ENCODE results near the gene HOXA7.

HOXA7 gene

GRCh38 chr7:27157702-27158431 lies 1.4 kb upstream of the HOXA7 start:
- DNase-seq, result no peak

DNA sequence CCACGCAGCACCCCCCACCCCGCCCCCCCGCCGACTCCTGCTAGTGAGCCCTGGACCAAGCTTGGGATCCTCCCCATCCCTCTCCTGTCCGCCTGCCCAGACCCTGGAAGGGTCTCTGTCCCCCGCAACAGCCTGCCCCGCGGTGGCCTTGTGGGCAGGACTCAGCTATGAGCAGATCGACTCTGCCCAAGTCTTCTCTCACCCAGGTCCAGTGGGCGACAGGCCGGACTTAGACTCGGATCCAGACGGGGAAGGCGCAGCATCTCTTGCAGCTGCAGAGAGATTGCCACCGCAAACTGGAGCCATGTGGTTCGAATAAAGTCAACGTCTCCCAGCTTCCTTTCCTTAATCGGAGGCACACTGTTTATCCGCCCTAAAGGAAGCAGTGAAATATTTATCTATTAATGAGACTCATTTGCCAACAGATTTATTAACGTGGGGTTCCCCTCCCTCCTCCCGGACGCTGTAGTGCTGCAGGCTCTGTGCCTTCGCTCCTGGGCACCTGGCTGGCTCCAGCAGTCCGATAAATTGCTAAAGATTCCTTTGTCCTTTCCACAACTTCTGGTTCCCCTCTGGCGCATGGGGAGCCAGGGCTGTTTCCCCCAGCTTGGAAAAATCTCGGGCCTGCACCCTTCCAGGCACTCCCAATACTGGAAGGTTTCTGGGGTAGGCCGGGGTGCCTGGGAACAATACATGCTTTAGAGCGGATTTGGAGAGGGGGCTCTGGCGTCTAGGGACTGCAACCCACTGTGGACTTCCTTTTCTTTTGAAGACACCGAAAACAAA lies 634 bp upstream of the HOXA7 start:
- DNase-seq, result no peak

GRCh38 chr7:27155816-27156507 lies 513 bp downstream of the HOXA7 start:
- DNase-seq, result no peak

GRCh38 chr7:27154901-27155815 lies 1.3 kb downstream of the HOXA7 start:
- no peak for DNase-seq

DNA sequence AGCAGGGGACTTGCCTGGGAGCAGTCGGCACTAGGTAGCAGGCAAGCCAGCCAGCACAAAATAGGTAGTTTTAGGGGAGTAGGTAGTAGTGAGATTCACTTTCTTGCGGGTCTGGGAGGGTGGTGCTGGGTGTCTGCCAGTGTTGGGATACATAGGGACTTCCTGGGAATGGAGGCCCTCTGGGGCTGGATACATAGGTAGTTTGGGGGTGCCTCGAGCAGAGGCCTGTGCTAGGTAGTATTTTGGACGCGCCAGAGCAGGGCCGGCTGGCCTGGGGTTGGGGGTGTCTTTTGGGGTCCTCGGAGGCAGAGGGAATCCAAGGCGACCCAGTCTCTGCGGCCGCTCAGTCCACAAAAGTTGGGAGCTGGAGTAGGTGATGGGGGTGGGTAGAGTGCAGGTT lies 2.1 kb downstream of the HOXA7 start:
- no peak for DNase-seq

DNA sequence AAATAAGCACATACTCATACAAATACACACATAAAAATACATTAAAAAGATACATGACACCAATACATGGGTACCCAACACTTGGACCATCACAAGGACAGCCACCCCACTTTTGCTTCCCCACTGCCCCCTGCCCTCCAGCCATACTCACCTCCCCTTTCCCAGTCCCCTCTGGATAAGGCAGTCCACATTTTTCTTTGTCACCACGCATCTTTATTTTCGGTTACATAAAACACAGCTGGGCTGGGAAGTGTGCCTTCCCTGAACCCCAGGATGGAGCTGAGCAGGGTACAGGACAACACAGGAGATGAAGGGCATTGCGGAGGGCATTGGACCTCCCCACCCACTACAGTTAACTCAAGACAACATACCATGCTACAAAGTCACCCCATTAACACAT lies 2.9 kb downstream of the HOXA7 start:
- DNase-seq, result no peak

DNA sequence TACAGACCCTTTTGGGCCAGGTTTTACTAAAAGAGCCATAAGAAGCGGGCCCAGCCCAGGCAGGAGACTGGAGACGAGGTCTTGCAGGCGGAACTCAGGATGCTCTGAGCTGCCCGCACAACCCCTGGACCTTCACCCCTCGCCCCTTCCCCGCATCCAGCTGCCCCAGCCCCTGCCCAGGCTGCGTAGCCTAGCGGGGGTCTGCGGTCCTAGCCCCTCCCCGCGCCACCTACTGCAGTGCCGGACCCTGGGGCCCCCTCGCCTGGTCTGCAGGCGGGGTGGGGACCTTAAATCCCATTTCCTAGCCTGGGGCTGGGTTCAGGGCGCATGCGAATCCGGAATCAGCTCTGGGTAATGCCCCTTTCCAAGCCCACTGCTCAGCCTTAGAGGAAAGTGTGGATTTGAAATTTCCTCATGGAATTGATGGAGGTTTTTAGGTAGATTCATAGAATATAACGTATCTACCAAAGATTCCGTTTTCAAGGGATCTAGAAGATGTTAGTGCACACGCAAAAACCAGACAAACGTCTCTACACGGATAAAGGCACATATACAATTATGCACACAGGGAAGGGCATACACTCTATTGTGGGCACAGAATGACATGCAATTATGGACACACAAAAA lies 3.5 kb downstream of the HOXA7 start:
- DNase-seq, result no peak

DNA sequence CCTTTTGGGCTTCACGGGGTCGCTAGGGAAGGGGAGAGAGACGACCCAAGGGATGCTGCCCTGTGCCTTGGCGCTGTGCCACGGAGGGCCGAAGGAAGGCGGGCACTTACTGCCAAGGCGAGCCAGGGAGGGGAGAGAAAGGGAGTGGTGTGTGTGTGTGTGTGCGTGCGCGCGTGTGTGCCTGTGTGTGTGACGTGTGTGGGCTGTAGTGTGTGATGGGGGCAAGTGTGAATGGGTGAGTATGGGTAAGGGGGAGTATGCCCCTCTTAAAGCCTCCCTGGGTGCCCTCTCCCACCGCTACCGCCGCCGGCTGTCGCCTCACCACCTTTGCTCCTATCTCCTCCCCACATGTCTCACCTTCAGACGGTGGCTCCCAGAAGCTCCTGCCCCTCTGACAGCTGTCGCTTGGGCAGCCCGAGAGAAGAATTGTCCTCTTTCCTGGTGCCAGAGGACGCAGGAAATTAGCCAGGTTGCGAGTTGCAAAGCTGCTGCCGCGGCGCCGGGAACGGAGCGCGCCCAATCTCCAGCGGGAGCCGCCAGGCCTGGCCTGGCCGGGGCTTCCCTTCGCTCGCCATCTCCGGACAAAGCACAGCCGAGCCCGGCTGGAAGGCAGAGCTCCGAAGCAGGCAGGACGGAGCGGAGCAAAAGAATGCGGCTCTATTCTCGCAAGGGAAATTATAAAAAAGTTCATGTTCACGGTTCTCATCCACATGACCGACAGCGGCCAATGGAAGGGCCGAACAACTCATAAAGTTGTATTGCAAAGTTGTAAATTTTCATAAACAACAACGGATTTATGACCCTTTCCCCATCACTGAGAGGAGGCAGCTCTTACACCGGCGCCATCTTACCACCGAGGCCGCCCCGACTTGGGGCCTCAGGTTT lies 4.3 kb downstream of the HOXA7 start, which contains the start of gene HOXA3:
TSS of gene HOXA3 (minus strand) at position 653 of the 885 bp plus-strand sequence. CDS start 41,943 bp downstream, outside the sequence.
- DNase-seq, result peak in 1 of 2 donors; percentile 26

GRCh38 chr7:27151341-27151930 lies 5.0 kb downstream of the HOXA7 start:
- no peak for DNase-seq

GRCh38 chr7:27150568-27151340 lies 5.7 kb downstream of the HOXA7 start:
- DNase-seq, result peak in 1 of 2 donors; percentile 25

DNA sequence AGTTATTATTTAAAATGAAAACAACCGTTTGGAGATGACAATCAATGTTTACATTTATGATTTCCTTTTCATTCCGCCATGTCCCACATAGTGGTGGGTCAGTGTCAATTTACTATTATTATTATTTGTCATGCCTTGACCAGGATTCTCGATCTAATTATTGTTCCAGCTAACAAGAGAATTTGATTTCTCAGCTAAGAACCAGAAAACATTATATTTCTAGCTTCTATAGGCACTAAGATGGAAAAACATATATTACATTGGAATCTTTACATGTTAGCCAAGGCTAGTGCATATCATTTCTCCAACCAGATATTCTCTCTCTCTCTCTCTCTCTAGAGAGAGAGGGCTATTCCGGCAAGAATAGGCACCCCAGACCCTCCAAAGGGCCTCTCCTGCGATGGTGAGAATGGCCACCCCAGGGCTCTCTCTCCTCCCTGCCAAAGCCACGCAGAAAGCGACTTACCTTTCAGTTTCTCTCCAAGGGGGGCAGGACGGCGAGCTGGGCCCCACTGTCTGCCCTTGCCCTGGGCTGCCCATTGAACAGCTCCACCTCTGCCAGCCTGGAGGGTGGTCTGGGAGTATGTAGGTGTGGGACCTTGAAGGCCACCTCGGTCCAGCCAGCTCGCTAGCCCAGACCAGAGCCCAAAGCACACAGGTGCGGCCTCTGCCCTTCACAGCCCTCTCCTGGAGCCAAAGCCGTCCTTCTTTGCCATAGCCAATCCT lies 6.5 kb downstream of the HOXA7 start:
- DNase-seq, result no peak

GRCh38 chr7:27148756-27149641 lies 7.5 kb downstream of the HOXA7 start:
- DNase-seq, result no peak

- no peak for DNase-seq
Measured at GRCh38 chr7:27148031-27148755, 8.3 kb downstream of the HOXA7 start.

DNA sequence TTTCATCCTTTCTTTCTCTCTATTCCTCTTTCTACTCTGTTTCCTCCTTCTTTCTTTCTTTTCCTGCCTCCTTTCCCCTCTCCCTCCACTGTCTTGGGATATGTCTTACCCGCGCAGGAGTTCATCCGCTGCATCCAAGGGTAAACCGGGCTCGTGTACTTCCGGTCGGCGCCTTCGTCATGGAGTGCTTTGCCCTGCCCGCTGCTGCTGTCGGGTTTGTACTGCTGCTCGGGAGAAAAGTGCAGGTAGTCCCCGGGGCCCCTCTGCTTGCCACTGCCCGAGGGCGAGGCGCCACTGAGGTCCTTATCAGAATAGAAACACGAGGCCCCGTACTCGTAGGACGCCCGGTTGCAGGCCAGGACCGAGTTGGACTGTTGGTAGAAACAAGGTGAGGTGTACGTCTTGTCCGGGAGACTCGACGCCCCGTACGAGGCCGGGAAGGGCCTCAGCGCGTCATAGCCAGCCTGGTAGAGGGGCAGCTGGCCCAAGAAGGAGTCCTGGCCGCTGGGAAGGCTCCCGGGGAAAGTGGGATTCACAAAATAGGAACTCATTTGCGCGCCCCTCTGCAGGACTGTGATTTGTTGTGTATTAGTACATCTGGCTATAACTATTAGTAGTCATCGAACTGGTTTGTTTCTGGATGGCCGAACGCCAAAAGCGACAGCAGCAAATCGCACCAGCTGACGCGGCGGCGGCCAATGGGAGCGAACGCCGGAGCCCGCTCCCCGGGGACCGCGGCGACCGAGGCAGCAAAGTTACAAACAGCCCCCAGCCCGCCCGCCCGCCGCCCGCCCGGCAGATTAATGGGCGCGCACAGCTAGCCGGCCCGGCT lies 9.1 kb downstream of the HOXA7 start, which contains the start of gene HOXA6:
TSS of gene HOXA6 (minus strand) at position 576 of the 832 bp plus-strand sequence. CDS start at position 551, 25 bp downstream.
- no peak for DNase-seq

DNA sequence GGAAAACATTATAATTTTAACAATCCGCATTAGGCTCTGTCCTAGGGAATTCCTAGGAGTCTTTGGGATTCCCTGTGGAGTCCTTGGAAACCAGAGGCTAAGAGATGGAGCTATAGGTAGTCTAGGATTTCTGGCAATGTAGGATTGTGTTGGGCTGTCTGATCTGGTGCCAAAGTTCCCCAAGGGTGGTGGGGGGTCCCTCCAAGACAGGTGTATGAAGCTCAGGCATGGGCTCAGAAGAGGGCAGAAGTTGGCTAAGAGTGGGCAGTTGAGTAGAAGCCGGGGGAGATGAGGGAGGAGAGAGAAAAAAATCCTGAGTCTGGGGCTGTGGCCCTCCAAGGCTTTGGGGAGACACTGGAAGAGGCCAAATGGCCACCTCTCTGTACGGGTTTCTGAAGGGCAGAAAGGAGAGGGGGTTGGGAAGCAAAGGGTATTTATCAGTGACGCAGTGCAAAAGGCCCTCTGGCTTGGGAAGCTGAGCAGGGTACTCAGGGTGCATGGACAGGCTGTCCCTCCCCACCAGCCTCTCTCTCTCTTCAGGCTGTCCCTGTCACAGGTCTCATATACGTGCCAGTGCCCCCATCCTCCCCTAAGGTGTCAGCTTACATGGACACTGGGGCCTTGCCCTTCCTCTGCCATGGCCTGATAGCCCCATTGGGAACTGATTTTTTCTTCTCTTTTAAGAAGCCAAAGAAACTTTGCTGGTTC lies 9.8 kb downstream of the HOXA7 start:
- no peak for DNase-seq
